ENCODE measurements around the gene SERP1.
A peak's percentile ranks its signal among the peaks of the same experiment; 100 is the strongest.
"Not testable (repeated sequence)": the region's sequence is repeated elsewhere in the genome, so short reads cannot be mapped to it uniquely, and the experiment has no call there.

Gene SERP1

GRCh38 chr3:150508401-150508800, 37.9 kb downstream of the SERP1 start:
- no peak for DNase-seq (ENCODE audit: low read depth)
- H3K4me3 ChIP-seq (ENCODE audit: low read length): no peak overlapping the region
- TF ChIP-seq CTCF (conservative IDR thresholded peaks at IDR 0.05; ENCODE audit: low read length): no peak

DNA sequence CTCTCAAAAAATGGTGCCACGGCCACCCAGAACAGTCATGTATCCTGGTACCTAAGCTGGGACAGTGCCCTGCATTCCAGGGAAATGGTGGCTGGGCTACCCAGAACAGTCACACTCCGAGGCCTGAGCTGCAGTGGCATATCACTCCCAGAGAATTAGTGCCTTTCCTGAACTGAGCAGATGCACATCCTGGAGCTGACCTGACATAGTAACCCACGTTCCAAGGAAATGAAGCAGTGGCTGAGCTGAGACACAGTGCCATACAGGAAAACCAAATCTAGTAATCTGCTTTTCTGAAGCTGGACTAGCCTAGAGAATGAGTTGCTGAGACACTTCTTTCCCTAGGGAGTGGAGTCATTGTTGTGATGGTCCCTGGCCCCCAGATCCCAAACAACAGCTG, 41.8 kb downstream of the SERP1 start:
- TF ChIP-seq CTCF (conservative IDR thresholded peaks at IDR 0.05; ENCODE audit: low read length): no peak
- no peak for DNase-seq (ENCODE audit: low read depth)

DNA sequence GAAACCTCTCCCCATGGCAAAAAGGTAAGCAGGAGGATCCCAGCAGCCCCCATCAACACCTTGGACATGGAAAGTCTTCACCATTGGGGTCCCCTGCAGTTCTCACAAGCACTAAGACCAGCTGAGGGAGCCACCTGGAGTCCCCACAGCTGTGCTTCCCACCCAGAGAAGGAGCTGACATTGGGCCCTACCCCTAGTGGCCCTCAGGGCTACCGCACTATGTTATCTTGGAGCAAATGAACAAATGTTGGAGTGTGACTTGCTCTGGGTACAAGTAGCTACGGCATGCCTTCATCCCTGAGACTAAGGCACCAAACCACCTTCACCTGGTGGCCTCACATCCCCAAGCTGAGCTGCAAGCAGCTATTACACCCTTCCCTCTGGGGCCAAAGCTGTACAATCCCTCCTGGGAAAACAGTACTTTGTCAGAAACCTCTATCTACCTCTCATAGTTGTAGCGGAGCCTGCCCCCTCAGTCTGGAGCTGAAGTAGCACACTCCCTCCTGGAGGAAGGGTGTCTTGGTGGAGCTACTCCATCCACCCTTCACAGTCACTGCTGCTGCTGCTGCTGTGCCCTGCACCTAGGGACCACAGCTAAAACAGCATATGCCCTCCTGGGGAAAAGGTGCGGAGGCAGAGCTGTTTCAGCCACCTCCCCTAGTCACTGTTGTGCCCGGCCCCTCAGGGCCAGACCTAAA, 42.7 kb downstream of the SERP1 start:
- no peak for DNase-seq (ENCODE audit: low read depth)
- no peak for TF ChIP-seq CTCF (conservative IDR thresholded peaks at IDR 0.05; ENCODE audit: low read length)
- no peak overlapping the region for H3K4me3 ChIP-seq (ENCODE audit: low read length)

More for the DNA sequence above, 41.8 kb downstream of the SERP1 start:
- H3K4me3 ChIP-seq (ENCODE audit: low read length): no peak overlapping the region

- DNase-seq (ENCODE audit: low read depth); H3K4me3 ChIP-seq (ENCODE audit: low read length): not testable (repeated sequence)
Observed at GRCh38 chr3:150500960-150501359, 45.3 kb downstream of the SERP1 start.

DNA sequence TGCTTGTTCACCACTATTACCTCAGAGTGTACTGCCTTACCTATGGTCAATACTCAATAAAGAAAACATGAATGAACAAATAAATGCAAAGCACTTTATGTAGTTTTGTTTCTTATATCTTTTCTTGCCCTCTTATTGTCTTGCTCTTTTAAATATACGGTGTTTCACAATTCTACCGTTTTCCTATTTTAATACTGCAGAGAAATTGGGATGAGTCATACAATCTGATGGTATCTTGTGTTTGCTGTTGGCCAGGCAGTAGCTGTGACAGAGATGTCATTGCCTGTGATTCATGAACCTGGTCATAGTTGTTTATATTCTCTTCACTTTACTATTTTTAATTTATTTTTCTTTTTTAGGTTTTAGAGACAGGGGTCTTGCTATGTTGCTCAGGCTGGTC, 48.3 kb downstream of the SERP1 start:
- no peak overlapping the region for H3K4me3 ChIP-seq (ENCODE audit: low read length)
- peak; percentile 44 for DNase-seq (ENCODE audit: low read depth)
- no peak for TF ChIP-seq CTCF (conservative IDR thresholded peaks at IDR 0.05; ENCODE audit: low read length)

GRCh38 chr3:150495563-150496168, 50.6 kb downstream of the SERP1 start:
- H3K4me3 ChIP-seq (ENCODE audit: low read length): no peak overlapping the region
- TF ChIP-seq CTCF (conservative IDR thresholded peaks at IDR 0.05; ENCODE audit: low read length): peak; percentile 71
- peak; percentile 53 for DNase-seq (ENCODE audit: low read depth)

DNA sequence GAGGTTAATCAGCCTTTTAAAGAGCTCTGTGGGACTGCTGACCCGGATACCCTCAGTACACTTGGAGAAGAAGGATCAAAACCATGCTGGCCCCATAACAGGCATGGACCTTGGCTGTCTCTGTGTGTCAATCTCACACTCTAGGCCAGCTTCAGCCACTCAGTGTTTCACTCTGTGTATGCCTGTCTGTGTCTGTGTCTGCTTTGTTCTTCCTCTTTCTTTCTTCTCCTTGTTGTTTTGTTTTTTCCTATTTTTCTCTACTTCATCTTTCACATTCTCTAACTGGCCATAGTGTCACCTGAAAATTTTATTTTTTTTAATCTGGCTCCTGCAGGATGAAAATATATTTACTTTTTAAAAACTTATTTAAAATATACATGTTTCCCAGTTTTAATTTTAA, 51.1 kb downstream of the SERP1 start:
- no peak for TF ChIP-seq CTCF (conservative IDR thresholded peaks at IDR 0.05; ENCODE audit: low read length)
- H3K4me3 ChIP-seq (ENCODE audit: low read length): no peak overlapping the region
- no peak for DNase-seq (ENCODE audit: low read depth)
